GM21367 (cell line): ENCODE measurements around the gene C1orf53.
"Not testable (repeated sequence)": the region's sequence is repeated elsewhere in the genome, so short reads cannot be mapped to it uniquely, and the experiment has no call there.

Experiments used
- ATAC-seq: cut with Tn5 transposase; IDR thresholded peaks from one replicate; pipeline ENCODE4 v1.9.1; 2021; ENCODE audit not compliant: unreplicated experiment

C1orf53 gene

GRCh38 chr1:197902454-197903195 lies at the start of gene C1orf53:
Gene C1orf53 (plus strand): TSS chr1:197902630. CDS start chr1:197902650, 20 bp downstream.
- peak; percentile 96 for ATAC-seq

DNA sequence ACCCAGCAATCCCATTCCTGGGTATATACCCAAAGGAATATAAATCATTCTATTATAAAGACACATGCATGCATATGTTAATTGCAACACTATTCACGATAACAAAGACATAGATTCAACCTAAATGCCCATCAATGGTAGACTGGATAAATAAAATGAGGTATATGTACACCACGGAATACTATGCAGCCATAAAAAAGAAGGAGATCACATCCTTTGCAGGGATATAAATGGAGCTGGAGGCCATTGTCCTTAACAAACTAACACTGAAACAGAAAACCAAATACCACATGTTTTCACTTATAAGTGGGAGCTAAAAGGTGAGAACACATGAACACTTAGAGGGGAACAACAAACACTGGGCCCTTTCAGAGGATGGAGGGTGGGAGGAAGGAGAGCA lies 46.7 kb upstream of the C1orf53 start:
- ATAC-seq, result not testable (repeated sequence)

- no peak for ATAC-seq
Measured at GRCh38 chr1:197857477-197857876, 45.0 kb upstream of the C1orf53 start.

DNA sequence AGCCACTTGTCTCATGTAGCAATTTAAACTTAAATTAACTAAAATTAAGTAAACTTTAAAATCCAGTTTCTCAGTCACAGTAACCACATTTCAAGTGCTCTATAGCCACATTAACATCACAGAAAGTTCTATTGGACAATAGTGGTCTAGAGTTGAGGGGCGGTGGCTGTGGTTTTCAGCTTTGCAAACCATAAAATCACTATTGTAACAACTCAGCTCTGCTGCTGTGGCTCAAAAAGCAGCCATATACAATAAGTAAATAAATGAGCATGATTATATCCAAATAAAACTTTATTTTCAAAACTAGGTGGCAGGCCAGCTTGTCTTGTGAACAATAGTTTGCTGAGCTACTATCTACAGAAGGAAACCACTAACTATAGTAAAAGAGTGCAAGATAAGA lies 43.4 kb upstream of the C1orf53 start:
- ATAC-seq, result no peak

DNA sequence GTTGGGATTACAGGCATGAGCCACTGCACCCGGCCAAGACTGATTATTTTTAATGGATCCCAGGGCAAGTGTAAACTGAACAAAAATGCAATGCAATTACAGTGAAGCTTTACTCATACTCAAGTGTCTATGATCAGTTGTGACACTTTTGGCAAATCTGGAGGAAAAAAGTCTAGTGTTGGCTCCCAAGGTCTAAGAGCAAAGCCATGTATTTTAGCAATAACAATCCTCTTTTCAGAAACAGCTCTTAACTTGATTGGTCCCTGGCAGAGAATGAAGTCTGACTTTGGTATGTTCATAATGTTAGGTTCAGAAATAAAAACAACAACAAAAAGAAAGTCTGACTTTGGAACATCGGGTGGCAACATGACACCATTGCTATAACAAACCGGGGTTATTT lies 40.2 kb upstream of the C1orf53 start:
- ATAC-seq, result no peak

DNA sequence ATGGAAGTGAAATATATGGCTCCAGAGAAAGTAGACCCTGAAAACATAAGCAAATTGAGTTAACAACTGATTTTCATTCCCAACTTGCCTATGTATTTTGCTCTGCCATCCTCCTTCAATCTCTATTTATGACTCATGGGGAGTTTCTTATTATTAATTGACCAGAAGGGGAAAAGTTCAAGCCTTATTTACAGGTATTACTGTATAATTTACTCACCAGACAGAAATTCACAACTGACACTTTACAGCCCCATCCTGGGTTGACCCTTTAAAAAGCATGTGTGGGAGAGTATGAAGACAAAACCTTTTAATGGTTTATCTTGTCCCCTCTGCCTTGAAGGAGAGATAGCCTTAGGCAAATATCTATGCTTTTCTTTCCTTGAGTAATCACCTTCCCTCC lies 39.8 kb upstream of the C1orf53 start:
- no peak for ATAC-seq

GRCh38 chr1:197865809-197866208 lies 36.6 kb upstream of the C1orf53 start:
- no peak for ATAC-seq

DNA sequence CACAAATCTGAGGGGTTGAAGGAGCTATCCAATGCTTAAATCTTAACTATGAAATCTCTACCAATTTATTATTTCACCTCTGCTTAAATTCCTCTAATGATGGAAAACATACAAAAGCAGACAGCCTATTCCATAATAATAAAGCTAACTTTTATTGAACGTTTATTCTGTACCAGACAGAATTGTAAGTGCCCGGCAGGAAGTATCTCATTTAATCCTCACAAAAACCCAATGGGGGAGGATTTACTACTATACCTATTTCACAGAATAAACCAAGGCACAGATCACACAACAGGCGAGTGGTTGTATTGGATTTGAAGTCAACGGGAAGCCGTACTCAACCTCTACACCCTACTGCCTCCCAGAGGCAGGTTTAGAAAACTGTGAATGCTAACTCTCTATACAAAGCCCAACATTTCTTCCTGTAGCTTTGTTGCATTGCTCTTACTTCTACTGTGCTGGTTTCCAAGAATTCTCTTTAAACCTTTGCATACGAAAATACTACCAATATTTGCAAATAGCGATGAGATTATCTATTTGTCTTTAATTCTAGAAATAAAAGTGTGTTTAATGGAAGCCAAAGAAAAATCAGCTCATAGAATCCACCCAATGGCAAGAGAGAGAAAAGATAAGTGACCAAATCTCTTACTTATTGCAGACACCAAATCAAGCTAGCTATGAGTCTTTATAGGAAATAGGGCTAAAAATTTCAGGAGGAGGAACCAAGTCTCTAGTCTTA lies 33.5 kb upstream of the C1orf53 start:
- ATAC-seq, result peak; percentile 89

DNA sequence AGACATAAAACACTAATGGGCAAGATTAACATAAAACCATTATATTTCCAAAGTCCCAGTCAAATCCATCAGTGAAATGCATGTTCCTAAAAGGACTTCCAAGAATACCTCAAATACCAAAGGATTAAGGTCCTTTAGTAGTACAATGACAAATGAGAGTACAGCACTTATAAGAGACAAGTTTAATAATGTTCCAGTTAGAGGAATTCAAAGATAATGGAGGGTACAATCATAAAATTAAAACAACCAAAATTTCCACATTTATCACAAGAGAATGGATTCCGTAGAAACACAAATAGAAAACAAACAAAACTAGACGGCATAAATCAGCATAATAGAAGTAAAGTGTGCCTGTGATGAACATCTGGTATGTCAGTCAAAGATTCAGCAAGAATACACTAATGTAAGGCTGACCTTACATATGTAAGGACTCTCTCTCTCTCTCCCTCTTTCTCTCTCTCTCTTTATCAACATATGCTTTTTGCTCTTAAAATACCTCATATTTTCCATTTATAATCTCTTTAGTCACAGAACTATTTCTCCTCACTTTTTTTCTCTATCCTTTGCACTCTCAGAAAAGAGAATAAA lies 32.8 kb upstream of the C1orf53 start:
- no peak for ATAC-seq

DNA sequence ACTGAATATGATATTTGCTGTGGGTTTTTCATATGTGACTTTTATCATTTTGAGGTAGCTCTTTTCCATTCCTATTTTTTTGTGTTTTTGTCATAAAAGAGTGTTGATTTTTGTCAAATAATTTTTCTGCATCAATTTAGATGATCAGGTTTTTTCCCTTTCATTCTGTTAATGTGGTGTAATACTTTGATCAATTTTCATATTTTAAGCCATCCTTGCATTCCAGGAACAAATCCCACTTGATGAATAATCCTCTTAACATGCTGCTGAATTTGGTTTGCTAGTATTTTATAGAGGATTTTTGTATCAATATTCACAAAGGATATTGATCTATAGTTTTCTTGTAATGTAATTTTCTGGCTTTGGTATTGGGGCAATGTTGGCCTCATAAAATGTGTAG lies 25.5 kb upstream of the C1orf53 start:
- ATAC-seq, result no peak

- not testable (repeated sequence) for ATAC-seq
Measured at GRCh38 chr1:197880385-197880784, 22.0 kb upstream of the C1orf53 start.

DNA sequence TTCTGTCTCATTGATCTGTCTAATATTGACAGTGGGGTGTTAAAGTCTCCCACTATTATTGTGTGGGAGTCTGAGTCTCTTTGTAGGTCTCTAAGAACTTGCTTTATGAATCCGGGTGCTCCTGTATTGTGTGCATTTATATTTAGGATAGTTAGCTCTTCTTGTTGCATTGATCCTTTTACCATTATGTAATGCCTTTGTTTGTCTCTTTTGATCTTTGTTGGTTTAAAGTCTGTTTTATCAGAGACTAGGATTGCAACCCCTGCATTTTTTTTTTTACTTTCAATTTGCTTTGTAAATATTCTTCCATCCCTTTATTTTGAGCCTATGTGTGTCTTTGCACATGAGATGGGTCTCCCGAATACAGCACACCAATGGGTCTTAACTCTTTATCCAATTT lies 20.2 kb upstream of the C1orf53 start:
- ATAC-seq, result not testable (repeated sequence)

DNA sequence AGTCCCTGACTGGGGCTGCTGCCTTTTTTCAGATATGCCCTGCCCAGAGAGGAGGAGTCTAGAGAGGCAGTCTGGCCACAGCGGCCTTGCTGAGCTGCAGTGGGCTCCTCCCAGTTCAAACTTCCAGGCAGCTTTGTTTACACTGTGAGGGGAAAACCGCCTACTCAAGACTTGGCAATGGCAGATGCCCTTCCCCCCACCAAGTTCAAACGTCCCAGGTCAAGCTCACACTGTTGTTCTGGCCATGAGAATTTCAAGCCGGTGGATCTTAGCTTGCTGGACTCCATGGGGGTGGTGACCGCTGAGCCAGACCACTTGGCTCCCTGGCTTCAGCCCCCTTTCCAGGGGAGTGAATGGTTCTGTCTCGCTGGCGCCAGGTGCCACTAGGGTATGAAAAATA lies 18.3 kb upstream of the C1orf53 start:
- no peak for ATAC-seq

DNA sequence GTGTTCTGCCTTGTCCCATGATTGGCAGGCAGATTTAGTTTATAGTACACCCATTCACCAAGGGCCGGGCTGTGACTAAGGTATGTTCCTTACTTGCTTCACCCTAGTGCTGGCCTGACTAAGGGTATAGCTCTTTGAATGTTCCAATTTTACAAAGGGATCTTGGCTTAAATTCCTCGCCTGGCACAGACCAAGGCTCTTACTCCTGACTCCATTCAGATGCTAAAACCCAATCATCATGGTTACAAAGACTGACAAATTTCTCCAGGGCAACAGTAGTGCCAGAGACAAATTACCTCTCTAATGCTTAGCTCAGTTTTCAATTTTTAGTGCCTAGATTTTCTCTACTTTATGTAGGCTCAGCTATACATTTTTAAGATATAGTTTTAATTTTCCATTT lies 11.5 kb upstream of the C1orf53 start:
- ATAC-seq, result no peak

- ATAC-seq, result no peak
Measured at GRCh38 chr1:197892684-197893083, 9.7 kb upstream of the C1orf53 start.

DNA sequence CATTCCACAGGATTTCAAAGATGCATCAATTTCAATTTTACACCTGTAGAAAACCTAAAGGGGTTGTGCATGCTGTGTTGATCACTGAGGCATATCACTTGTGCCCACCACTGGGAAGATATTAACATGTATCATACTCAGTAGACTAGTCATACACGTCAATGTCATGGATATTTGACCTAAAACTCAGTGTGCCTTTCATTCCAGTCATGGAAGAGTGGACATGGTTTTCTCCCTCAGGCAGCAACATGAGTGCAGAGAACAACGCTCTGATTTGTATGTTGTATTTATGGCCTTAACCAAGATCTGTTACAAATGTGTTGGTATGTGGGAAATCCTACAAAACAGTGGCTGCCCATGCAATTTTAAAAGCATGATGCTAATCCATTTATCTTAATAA lies 6.1 kb upstream of the C1orf53 start:
- ATAC-seq, result no peak

- no peak for ATAC-seq
Measured at GRCh38 chr1:197899037-197899436, 3.4 kb upstream of the C1orf53 start.

GRCh38 chr1:197902131-197902453 lies 338 bp upstream of the C1orf53 start:
- ATAC-seq, result no peak

GRCh38 chr1:197903196-197903514 lies 725 bp downstream of the C1orf53 start:
- no peak for ATAC-seq

DNA sequence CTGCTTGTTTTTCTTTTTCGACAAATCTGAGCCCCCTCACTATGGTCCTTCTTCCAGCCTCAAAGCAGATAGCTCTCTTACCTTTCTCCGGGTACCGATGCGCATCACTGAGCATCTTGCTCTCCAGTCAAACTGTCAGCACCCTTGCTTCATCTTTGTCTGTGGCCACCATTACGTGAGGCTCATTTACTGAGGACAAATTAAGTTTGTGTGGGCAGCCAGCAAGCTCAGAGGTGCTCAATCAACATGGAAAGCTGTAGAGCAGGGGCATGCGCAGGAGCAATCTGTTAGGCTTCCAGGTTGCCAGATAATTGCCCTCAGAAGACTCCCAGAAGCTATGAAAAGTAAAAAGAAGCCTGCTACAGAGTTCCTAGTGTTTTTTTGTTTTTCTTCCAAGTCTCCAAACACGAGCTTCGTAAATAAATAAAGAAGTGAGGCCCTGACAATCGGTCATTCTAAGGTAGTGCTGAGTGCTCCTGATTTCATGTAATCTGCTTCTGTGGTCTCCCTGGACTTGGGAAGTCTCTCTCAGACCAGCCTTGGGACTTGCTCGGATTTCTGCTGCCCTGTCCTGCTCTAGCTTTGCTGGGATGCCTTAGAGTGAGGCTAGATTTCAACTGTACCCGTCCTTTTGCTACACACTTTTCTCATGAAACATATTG lies 1.8 kb downstream of the C1orf53 start:
- no peak for ATAC-seq

- no peak for ATAC-seq
Measured at GRCh38 chr1:197905699-197906351, 3.4 kb downstream of the C1orf53 start.
